Prostate gland (tissue), 2 donors: ENCODE results near the gene RECK. TPM values are rescaled to one million over a fixed set of nuclear protein-coding genes. Genes with fewer than 3 reads are reported as not detected.

Experiments
- DNase-seq: peaks from one replicate; pipeline ENCODE4 v3.0.0-alpha.2; 2019; ENCODE audit warnings: low spot score
- H3K27ac ChIP-seq, 2 donors: fragments of 200-600 bp; sonication (generic); 2 replicates each; pipeline ENCODE4 v1.5.1; 2017 to 2019
- H3K27me3 ChIP-seq: fragments of 200-600 bp; sonication (generic); replicated peaks from 2 replicates; pipeline ENCODE4 v1.5.1; 2019; ENCODE audit not compliant: insufficient read depth
- H3K36me3 ChIP-seq, 2 donors: fragments of 200-600 bp; sonication (generic); 1 replicate in 1 of 2; 2 replicates in 1 of 2; pipeline versions ENCODE4 v1.5.1 to v1.8.1; 2017 to 2019
- H3K4me1 ChIP-seq: fragments of 200-600 bp; sonication (generic); replicated peaks from 2 replicates; pipeline ENCODE4 v1.5.1; 2019
- H3K4me3 ChIP-seq, 2 donors: fragments of 200-600 bp; sonication (generic); 2 replicates each; pipeline ENCODE4 v1.5.1; 2017 to 2019
- H3K9me3 ChIP-seq: fragments of 200-600 bp; sonication (generic); 2 replicates; pipeline ENCODE4 v1.5.1; 2017
- POLR2A ChIP-seq: fragments of 450-650 bp; IDR thresholded peaks from one replicate; pipeline ENCODE4 v1.6.1; 2016; ENCODE audit warnings: antibody characterized with exemption, mild to moderate bottlenecking
- POLR2AphosphoS5 ChIP-seq: sonication (generic); formaldehyde crosslinking; IDR thresholded peaks from one replicate; pipeline ENCODE4 v1.6.1; 2017; ENCODE audit warnings: antibody characterized with exemption
- WGBS: methylation state at CpG from one replicate; pipeline ENCODE4 v1.1.5; 2018; 5-methylcytosine and 5-hydroxymethylcytosine counted together
- intact Hi-C: fragments of 100-400 bp; cut with DNase I; formaldehyde crosslinking; loops from one replicate; pipeline ENCODE4 v1.14.2; 2022
- total RNA-seq, 2 donors: library from RNA; depleted of rRNA; stranded (reverse); fragments of >200 nt; gene quantifications; one replicate each; pipeline ENCODE4 v1.1.0, GENCODE V29; 2016
- TF ChIP-seq, protein P1 (sequence below), 4 experiments: fragments of 200-600 bp in 2 of 4; fragments of 450-650 bp in 2 of 4; sonication (generic) in 2 of 4; IDR thresholded peaks; 1 replicate in 3 of 4; 2 replicates in 1 of 4; pipeline ENCODE4 v1.5.1; 2016 to 2019; ENCODE audit warnings: antibody characterized with exemption in 4 of 4, mild to moderate bottlenecking in 2 of 4, moderate library complexity in 2 of 4

RECK gene
- total RNA-seq, 2 donors from 2014 or later, result 6.1 to 7.7 TPM

DNA sequence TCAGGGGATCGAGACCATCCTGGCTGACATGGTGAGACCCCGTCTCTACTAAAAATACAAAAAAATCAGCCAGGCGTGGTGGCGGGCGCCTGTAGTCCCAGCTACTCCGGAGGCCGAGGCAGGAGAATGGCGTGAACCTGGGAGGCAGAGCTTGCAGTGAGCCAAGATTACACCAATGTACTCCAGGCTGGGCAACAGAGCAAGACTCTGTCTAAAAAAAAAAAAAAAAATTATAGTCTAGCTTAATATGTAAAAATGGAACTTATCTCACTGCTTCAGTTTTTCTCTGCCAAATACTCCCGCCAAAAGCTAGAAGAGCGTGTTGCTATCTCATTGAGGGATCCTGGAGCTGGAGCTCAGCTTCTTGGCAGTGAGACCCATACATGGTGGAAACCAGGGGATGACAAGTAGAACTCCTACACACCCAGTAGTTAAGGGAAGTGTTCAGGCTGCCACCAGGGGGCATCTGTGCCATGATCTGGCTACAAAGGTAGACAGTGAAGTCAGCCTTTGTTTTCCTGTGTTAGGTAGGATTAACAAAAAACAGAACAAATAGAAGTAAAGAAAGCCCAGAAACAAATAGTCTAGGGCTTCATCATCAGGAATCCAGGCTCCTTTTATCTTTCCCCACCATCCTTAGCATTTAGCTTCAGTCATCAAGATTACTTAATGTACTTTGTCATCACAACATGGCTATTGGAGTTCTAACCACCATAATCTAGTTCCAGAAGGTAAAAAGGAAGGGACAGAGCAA, 66.2 kb downstream of the RECK start:
- DNase-seq, result peak; percentile 66
- intact Hi-C loops, result loop anchor here (2.0 kb wide), 1 partner anchor 64 kb away; no protein-coding TSS in a partner anchor
- Histone ChIP-seq H3K36me3 (no peaks in the 10 kb centered on the region), H3K9me3 (no peaks in the 10 kb centered on the region), H3K4me3 (no peak overlapping the region), H3K27ac (peak overlapping the region; percentile 52 to 76), H3K4me1 (peaks cover 8% of the 10 kb centered on the region), H3K27me3 (no peaks in the 10 kb centered on the region)
- TF ChIP-seq, protein P1, sequence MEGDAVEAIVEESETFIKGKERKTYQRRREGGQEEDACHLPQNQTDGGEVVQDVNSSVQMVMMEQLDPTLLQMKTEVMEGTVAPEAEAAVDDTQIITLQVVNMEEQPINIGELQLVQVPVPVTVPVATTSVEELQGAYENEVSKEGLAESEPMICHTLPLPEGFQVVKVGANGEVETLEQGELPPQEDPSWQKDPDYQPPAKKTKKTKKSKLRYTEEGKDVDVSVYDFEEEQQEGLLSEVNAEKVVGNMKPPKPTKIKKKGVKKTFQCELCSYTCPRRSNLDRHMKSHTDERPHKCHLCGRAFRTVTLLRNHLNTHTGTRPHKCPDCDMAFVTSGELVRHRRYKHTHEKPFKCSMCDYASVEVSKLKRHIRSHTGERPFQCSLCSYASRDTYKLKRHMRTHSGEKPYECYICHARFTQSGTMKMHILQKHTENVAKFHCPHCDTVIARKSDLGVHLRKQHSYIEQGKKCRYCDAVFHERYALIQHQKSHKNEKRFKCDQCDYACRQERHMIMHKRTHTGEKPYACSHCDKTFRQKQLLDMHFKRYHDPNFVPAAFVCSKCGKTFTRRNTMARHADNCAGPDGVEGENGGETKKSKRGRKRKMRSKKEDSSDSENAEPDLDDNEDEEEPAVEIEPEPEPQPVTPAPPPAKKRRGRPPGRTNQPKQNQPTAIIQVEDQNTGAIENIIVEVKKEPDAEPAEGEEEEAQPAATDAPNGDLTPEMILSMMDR (IDR thresholded peaks at IDR 0.05), result peak in 3 of 4 experiments; percentile 69 to 78 (median 71)
- TF ChIP-seq POLR2AphosphoS5, result no peak
- WGBS, result 79% methylated on average over 10 of the region's 10 CpGs

DNA sequence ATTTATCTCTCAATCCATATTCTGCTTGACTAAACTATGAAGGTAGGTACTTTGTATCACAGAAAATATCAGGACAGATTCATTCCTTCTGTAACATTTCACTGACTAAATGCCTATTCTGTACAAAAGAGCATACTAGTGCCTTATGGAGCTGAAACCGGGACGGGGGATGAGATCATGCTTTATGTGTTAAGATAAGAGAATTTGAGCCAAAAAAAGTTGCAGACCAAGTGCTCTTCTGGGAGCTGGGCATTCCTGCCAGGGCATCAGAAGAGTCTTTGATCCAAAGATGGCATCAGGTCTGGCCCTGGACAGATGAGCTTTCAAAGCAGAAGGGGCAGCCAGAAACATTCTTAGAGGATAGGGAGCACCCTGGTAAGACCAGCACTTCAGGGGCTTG, 72.4 kb downstream of the RECK start:
- no peak for DNase-seq
- Histone ChIP-seq H3K36me3 (no peaks in the 10 kb centered on the region), H3K27ac (no peak overlapping the region), H3K4me1 (no peaks in the 10 kb centered on the region), H3K9me3 (no peaks in the 10 kb centered on the region), H3K27me3 (no peaks in the 10 kb centered on the region), H3K4me3 (no peak overlapping the region)
- 79% methylated on average over 2 of the region's 2 CpGs for WGBS
- TF ChIP-seq, protein P1 (IDR thresholded peaks at IDR 0.05), result no peak
- TF ChIP-seq POLR2A, result no peak
- intact Hi-C loops, result no loop called here

DNA sequence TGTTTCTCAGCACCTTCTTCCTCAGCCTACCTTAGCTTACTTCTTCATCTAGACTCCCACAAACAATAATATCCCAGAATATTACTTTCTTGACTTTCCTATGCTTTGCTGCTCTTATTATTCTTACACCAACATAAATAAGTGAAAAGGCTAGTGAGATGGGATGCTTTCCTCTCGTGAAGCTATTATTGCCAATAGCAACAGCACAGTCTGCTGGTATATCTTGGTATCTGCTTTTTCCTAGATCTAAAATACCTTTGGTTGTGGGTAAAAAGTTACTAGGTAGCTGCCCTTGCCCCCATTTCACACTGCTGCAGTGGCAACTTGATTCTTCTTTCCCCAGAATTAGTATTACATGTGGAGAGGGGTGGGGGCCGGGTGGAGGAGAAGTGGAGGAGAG, 73.7 kb downstream of the RECK start:
- TF ChIP-seq POLR2A (no peak), POLR2AphosphoS5 (no peak)
- TF ChIP-seq, protein P1 (IDR thresholded peaks at IDR 0.05), result no peak
- 83% methylated on average over 2 of the region's 2 CpGs for WGBS
- Histone ChIP-seq H3K27ac (no peak overlapping the region), H3K4me3 (no peak overlapping the region), H3K27me3 (no peaks in the 10 kb centered on the region), H3K9me3 (no peaks in the 10 kb centered on the region), H3K4me1 (no peaks in the 10 kb centered on the region), H3K36me3 (no peaks in the 10 kb centered on the region)
- no peak for DNase-seq
- intact Hi-C loops, result no loop called here

DNA sequence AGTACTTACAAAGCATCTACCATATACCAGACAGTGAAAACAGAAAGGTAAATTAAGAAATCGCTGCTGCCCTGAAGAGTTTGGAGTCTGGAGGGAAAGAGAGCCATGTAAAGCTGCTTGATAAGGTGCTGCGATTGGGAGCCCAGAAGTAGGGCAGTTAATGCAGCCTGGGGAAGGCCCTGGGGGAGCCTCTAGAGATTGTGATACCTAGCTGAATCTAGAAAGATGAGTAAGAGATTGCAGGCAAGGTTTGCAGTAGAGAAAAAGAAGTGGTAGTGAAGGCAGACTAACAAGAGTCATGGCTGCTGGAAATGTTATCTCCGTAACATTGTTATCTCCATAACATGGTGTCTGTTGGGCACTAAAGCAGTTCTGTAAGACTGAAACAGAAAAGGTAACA, 75.8 kb downstream of the RECK start:
- H3K4me1 ChIP-seq, result no peaks in the 10 kb centered on the region
- no peak for DNase-seq
- intact Hi-C loops, result no loop called here
- no peaks in the 10 kb centered on the region for H3K36me3 ChIP-seq
- TF ChIP-seq, protein P1 (IDR thresholded peaks at IDR 0.05), result no peak
- TF ChIP-seq POLR2AphosphoS5 (no peak), POLR2A (no peak)
- H3K27ac ChIP-seq, result no peak overlapping the region
- no peak overlapping the region for H3K4me3 ChIP-seq
- H3K27me3 ChIP-seq, result no peaks in the 10 kb centered on the region
- no peaks in the 10 kb centered on the region for H3K9me3 ChIP-seq
- 96% methylated on average over 3 of the region's 3 CpGs for WGBS

DNA sequence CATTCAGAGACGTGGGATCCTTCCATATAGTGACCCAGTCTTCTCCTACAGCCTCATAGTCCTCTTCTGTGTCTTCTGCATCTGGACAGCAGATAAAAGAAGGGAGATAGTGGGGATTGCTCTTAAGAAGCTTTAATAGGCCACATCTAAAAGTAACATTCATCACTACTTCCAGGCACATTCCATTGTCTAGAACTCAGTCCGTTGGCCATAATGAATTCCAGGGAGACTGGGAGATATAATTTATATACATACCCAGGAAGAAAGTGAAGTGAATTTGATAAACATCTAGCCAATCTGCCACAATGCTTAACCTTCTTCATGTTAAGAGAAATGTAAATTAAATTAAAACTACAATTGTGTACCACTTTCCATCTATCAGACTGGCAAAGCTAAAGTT, 77.3 kb downstream of the RECK start:
- H3K36me3 ChIP-seq, result no peaks in the 10 kb centered on the region
- no peaks in the 10 kb centered on the region for H3K27me3 ChIP-seq
- no peak overlapping the region for H3K4me3 ChIP-seq
- H3K9me3 ChIP-seq, result no peaks in the 10 kb centered on the region
- no peak for DNase-seq
- no peaks in the 10 kb centered on the region for H3K4me1 ChIP-seq
- intact Hi-C loops, result no loop called here
- WGBS, result 67% methylated on average over 2 of the region's 2 CpGs
- TF ChIP-seq POLR2A (no peak), POLR2AphosphoS5 (no peak)
- TF ChIP-seq, protein P1 (IDR thresholded peaks at IDR 0.05), result no peak
- no peak overlapping the region for H3K27ac ChIP-seq
